Panc1 (cell line): ENCODE results near the gene KLF2. TPM values are rescaled to one million over a fixed set of nuclear protein-coding genes. Genes with fewer than 3 reads are reported as not detected.

Source experiments
- ATAC-seq: fragments of 200-7000 bp; cut with Tn5 transposase; 2 replicates; pipeline ENCODE4 v1.9.1; 2020; ENCODE audit warnings: mild to moderate bottlenecking, moderate library complexity
- BruUV-seq: library from RNA; stranded (reverse); fragments of 400-500 nt; replicated peaks from 2 replicates; lab custom pipeline; 2021; lab: Mats Ljungman, UMichigan
- CTCF ChIA-PET: fragments of 300-600 bp; sonication (Branson Sonifier 250); formaldehyde crosslinking; loops from one replicate; lab custom pipeline; 2022; ENCODE audit warnings: antibody characterized with exemption; lab: Charles Lee
- POLR2A ChIA-PET: fragments of 300-600 bp; sonication (Branson Sonifier 250); formaldehyde crosslinking; loops from one replicate; lab custom pipeline; 2022; ENCODE audit warnings: antibody characterized with exemption; lab: Charles Lee
- DNase-seq: peaks from one replicate; pipeline ENCODE4 v3.0.0-alpha.2; 2010; ENCODE audit warnings: low read depth, low spot score
- H3K27ac ChIP-seq: 2 replicates; pipeline ENCODE4 v1.5.1; 2011; ENCODE audit warnings: mild to moderate bottlenecking, low read length, inconsistent platforms
- H3K27me3 ChIP-seq: fragments of 200-500 bp; sonication (Bioruptor generic); 2 replicates; pipeline ENCODE4 v1.6.0; 2014; ENCODE audit warnings: low read length, inconsistent platforms; ENCODE audit not compliant: control insufficient read depth, insufficient read depth
- H3K36me3 ChIP-seq: fragments of 200-500 bp; sonication (Bioruptor generic); 2 replicates; pipeline ENCODE4 v1.5.1; 2014; ENCODE audit warnings: inconsistent platforms, mild to moderate bottlenecking, low read length, moderate library complexity; ENCODE audit not compliant: control insufficient read depth, insufficient read depth
- H3K4me1 ChIP-seq: 2 replicates; pipeline ENCODE4 v1.5.1; 2011; ENCODE audit warnings: inconsistent platforms, mild to moderate bottlenecking, low read length, moderate library complexity; ENCODE audit not compliant: control insufficient read depth, insufficient read depth
- H3K4me3 ChIP-seq, 2 experiments: 2 replicates each; pipeline ENCODE4 v1.5.1; 2011 to 2012; ENCODE audit warnings: low read depth in 2 of 2, low read length in 2 of 2, mild to moderate bottlenecking in 2 of 2, inconsistent platforms in 1 of 2, moderate library complexity in 1 of 2
- H3K9me3 ChIP-seq: fragments of 200-500 bp; sonication (Bioruptor generic); 2 replicates; pipeline ENCODE4 v1.5.1; 2014; ENCODE audit warnings: low read depth, mild to moderate bottlenecking, inconsistent platforms, low read length, moderate library complexity; ENCODE audit not compliant: control insufficient read depth, insufficient read depth
- CTCF ChIP-seq: fragments of 450-650 bp; IDR thresholded peaks from 2 replicates; pipeline ENCODE4 v1.5.1; 2017; ENCODE audit warnings: mild to moderate bottlenecking
- POLR2AphosphoS5 ChIP-seq: IDR thresholded peaks from 2 replicates; pipeline ENCODE4 v1.6.1; 2012; ENCODE audit warnings: mild to moderate bottlenecking, low read depth, low read length, moderate library complexity
- REST ChIP-seq, 2 experiments: IDR thresholded peaks; 2 replicates each; pipeline ENCODE4 v1.6.1; 2011 to 2012; ENCODE audit warnings: low read depth in 2 of 2, control low read depth in 1 of 2, low read length in 1 of 2, mild to moderate bottlenecking in 1 of 2, moderate library complexity in 1 of 2; ENCODE audit not compliant: insufficient read depth in 1 of 2
- SIN3A ChIP-seq: IDR thresholded peaks from 2 replicates; pipeline ENCODE4 v1.6.1; 2012; ENCODE audit warnings: low read depth, mild to moderate bottlenecking, low read length, moderate library complexity, borderline replicate concordance; ENCODE audit not compliant: insufficient read depth
- TCF7L2 ChIP-seq: IDR thresholded peaks from 2 replicates; pipeline ENCODE4 v1.6.1; 2011; ENCODE audit warnings: mild to moderate bottlenecking, low read depth, low read length, inconsistent platforms
- in situ Hi-C: cut with HindIII; loops from 2 replicates; pipeline ENCODE4 v1.10.0; 2016; ENCODE audit warnings: low sequenced_read_pairs, low pct_unique_long_range_greater_than_20kb
- intact Hi-C: fragments of 100-400 bp; cut with micrococcal nuclease; formaldehyde crosslinking; loops from one replicate; pipeline ENCODE4 v1.10.0; 2022; ENCODE audit not compliant: unreplicated experiment
- total RNA-seq: library from RNA; stranded (reverse); gene quantifications from one replicate; pipeline ENCODE4 v1.2.1, GENCODE V29; 2021; ENCODE audit not compliant: unreplicated experiment

KLF2 gene
- total RNA-seq, 1 experiment from 2014 or later, result 3.5 TPM

- in situ Hi-C loops (no loop called here), intact Hi-C loops (no loop called here)
- Histone ChIP-seq H3K27ac (no peak overlapping the region), H3K4me1 (no peaks in the 10 kb centered on the region), H3K4me3 (no peak overlapping the region), H3K36me3 (no peaks in the 10 kb centered on the region), H3K9me3 (no peaks in the 10 kb centered on the region), H3K27me3 (no peaks in the 10 kb centered on the region)
- CTCF ChIA-PET, result no interaction called here
- TF ChIP-seq CTCF (no peak), SIN3A (no peak), TCF7L2 (no peak), REST (IDR thresholded peaks at IDR 0.05; ENCODE audit: insufficient read depth in 1 of 2, low read depth in 2 of 2, low read length in 1 of 2) (no peak), POLR2AphosphoS5 (no peak)
- ATAC-seq, result no peak
- no TSS peak for BruUV-seq
- POLR2A ChIA-PET, result no interaction called here
- DNase-seq, result no peak
Measured at GRCh38 chr19:16316506-16316882, 8.1 kb upstream of the KLF2 start.

GRCh38 chr19:16319481-16319880 lies 5.1 kb upstream of the KLF2 start:
- intact Hi-C loops, result no loop called here
- no peak for TF ChIP-seq POLR2AphosphoS5
- no peak for TF ChIP-seq CTCF
- TF ChIP-seq REST (IDR thresholded peaks at IDR 0.05; ENCODE audit: insufficient read depth in 1 of 2, low read depth in 2 of 2, low read length in 1 of 2), result no peak
- TF ChIP-seq TCF7L2, result no peak
- TF ChIP-seq SIN3A, result no peak
- in situ Hi-C loops, result no loop called here
- no peaks in the 10 kb centered on the region for H3K9me3 ChIP-seq
- H3K27ac ChIP-seq, result no peak overlapping the region
- DNase-seq (no peak), ATAC-seq (no peak)
- no peaks in the 10 kb centered on the region for H3K27me3 ChIP-seq
- ChIA-PET CTCF (interaction anchor here (0.6 kb wide), 1 partner anchor 1746 kb away, joined by 3 read pairs; no protein-coding TSS in a partner anchor), POLR2A (no interaction called here)
- no peak overlapping the region for H3K4me3 ChIP-seq
- no peaks in the 10 kb centered on the region for H3K36me3 ChIP-seq
- H3K4me1 ChIP-seq, result 0 out of 2 replicates have a peak, but pooled peaks cover 3% of the 10 kb centered on the region
- BruUV-seq, result no TSS peak
